Measurements from ENCODE around the gene ZBTB42. TPM values are rescaled to one million over a fixed set of nuclear protein-coding genes. Genes with fewer than 3 reads are reported as not detected.

Gene ZBTB42
- total and polyA plus RNA-seq, 2 of the 4 experiments (the other 2 are of a cell fraction) = 1.3 to 2.3 TPM

- Histone ChIP-seq H4K8ac (ENCODE audit: low read depth in 2 of 2, low read length in 2 of 2) (no peak overlapping the region), H3K4me1 (ENCODE audit: control insufficient read depth, insufficient read depth, low read length) (peaks cover 5% of the 10 kb centered on the region), H4K20me1 (ENCODE audit: insufficient read depth, low read length) (peaks cover 8% of the 10 kb centered on the region), H2AFZ (replicated peaks; ENCODE audit: low read length, poor library complexity) (no peak overlapping the region), H3K14ac (replicated peaks; ENCODE audit: low read depth, low read length) (no peak overlapping the region), H3K18ac (ENCODE audit: low read depth, low read length) (no peak overlapping the region), H2AK5ac (ENCODE audit: low read depth, low read length) (no peak overlapping the region), H3K4me3 (ENCODE audit: insufficient read depth, low read depth, low read length) (no peak overlapping the region), H2AK9ac (replicated peaks; ENCODE audit: low read depth, low read length, poor library complexity) (no peak overlapping the region), H3K4ac (ENCODE audit: low read depth, low read length) (no peak overlapping the region), H3K27ac (ENCODE audit: insufficient read depth, low read length) (no peak overlapping the region), H3K27me3 (ENCODE audit: control insufficient read depth, insufficient read depth, low read length) (no peaks in the 10 kb centered on the region), H3K23ac (ENCODE audit: low read depth, low read length) (no peak overlapping the region), H3K56ac (ENCODE audit: extremely low read depth, insufficient read depth, low read length) (no peak overlapping the region), H2BK120ac (ENCODE audit: low read depth, low read length) (no peak overlapping the region), H3K36me3 (ENCODE audit: control insufficient read depth, insufficient read depth, low read length) (peaks cover 12% of the 10 kb centered on the region), H4K91ac (ENCODE audit: insufficient read depth, low read depth, low read length) (no peak overlapping the region), H3K9ac (ENCODE audit: low read depth, low read length) (no peak overlapping the region), H2BK5ac (ENCODE audit: low read depth, low read length, poor library complexity, severe bottlenecking) (no peak overlapping the region), H4K5ac (ENCODE audit: low read depth, low read length) (no peak overlapping the region), H3K79me1 (ENCODE audit: low read depth in 1 of 2, low read length in 2 of 2) (peaks cover 0 to 6% of the 10 kb centered on the region in 2 experiments; a peak in 1 of 4 replicates), H2BK15ac (ENCODE audit: low read depth, low read length) (no peak overlapping the region), H2BK20ac (ENCODE audit: low read depth, low read length) (no peak overlapping the region), H3K4me2 (ENCODE audit: low read depth, low read length) (no peak overlapping the region), H3K9me1 (ENCODE audit: insufficient read depth, low read length) (no peaks in the 10 kb centered on the region), H3K9me3 (ENCODE audit: control insufficient read depth, insufficient read depth, low read length) (no peaks in the 10 kb centered on the region; the same call in 1 of the 2 replicates)
- intact Hi-C loops (cut with micrococcal nuclease) (no loop called here), dilution Hi-C loops (cut with HindIII; ENCODE audit: low sequenced_read_pairs, unreplicated experiment) (no loop called here), in situ Hi-C loops (cut with MboI; ENCODE audit: low sequenced_read_pairs) (loop anchor here (5.0 kb wide), 1 partner anchor 56 kb away; no protein-coding TSS in a partner anchor)
- BruUV-seq (replicated peaks) = no TSS peak
- ChIA-PET CTCF (interaction anchor here (1.1 kb wide), 2 partner anchors 60 kb away, joined by 3 to 4 read pairs; no protein-coding TSS in a partner anchor), POLR2A (ENCODE audit: unreplicated experiment) (no interaction called here)
- DNase-seq = no peak
- ATAC-seq (ENCODE audit: low read depth) = no peak
- no CpG with 5 or more reads among the region's 4 CpGs for WGBS, 2 experiments (ENCODE audit: extremely low coverage in 2 of 2, insufficient read length in 1 of 2)
- TF ChIP-seq CHD1 (IDR thresholded peaks at IDR 0.05; ENCODE audit: low read depth, low read length) (no peak), SMC3 (IDR thresholded peaks at IDR 0.05; ENCODE audit: low read depth, low read length) (no peak), BHLHE40 (IDR thresholded peaks at IDR 0.05; ENCODE audit: low read depth, low read length) (no peak), RAD21 (IDR thresholded peaks at IDR 0.05; ENCODE audit: low read length) (no peak), NFE2L2 (IDR thresholded peaks at IDR 0.05; ENCODE audit: low read depth, low read length) (no peak), POLR2A (IDR thresholded peaks at IDR 0.05; ENCODE audit: low read depth, low read length) (no peak), MAZ (IDR thresholded peaks at IDR 0.05; ENCODE audit: borderline replicate concordance, low read depth, low read length) (no peak), MXI1 (IDR thresholded peaks at IDR 0.05; ENCODE audit: borderline replicate concordance, low read depth, low read length) (no peak), RCOR1 (IDR thresholded peaks at IDR 0.05; ENCODE audit: insufficient replicate concordance, low read length) (no peak), CEBPB (IDR thresholded peaks at IDR 0.05; ENCODE audit: low read depth, low read length) (no peak), USF2 (IDR thresholded peaks at IDR 0.05; ENCODE audit: low read depth, low read length) (no peak), CTCF (conservative IDR thresholded peaks at IDR 0.05; ENCODE audit: low read depth, low read length) (no peak), ELK1 (IDR thresholded peaks at IDR 0.05; ENCODE audit: borderline replicate concordance, low read depth, low read length) (no peak), FOS (IDR thresholded peaks at IDR 0.05; ENCODE audit: low read depth, low read length) (no peak), MAFK (IDR thresholded peaks at IDR 0.05; ENCODE audit: low read depth, low read length) (no peak), RFX5 (IDR thresholded peaks at IDR 0.05; ENCODE audit: low read depth, low read length) (no peak)
Measured at GRCh38 chr14:104766256-104766862, 34.5 kb upstream of the ZBTB42 start.
